IMR-90 (cell line): ENCODE results near the gene DYNC1H1.

ENCODE experiments used
- BHLHE40 ChIP-seq: fragments of 150-350 bp; IDR thresholded peaks from 2 replicates; pipeline ENCODE4 v1.6.1; 2016; ENCODE audit warnings: mild to moderate bottlenecking, low read depth, low read length
- CEBPB ChIP-seq: IDR thresholded peaks from 2 replicates; pipeline ENCODE4 v1.6.1; 2012; ENCODE audit warnings: low read depth, low read length, improper control_type of control experiment
- CHD1 ChIP-seq: IDR thresholded peaks from 2 replicates; pipeline ENCODE4 v1.6.1; 2012; ENCODE audit warnings: low read depth, low read length, improper control_type of control experiment
- FOS ChIP-seq: fragments of 150-350 bp; IDR thresholded peaks from 2 replicates; pipeline ENCODE4 v1.6.1; 2016; ENCODE audit warnings: low read depth, low read length
- MAFK ChIP-seq: IDR thresholded peaks from 2 replicates; pipeline ENCODE4 v1.6.1; 2012; ENCODE audit warnings: low read depth, low read length, improper control_type of control experiment
- MAZ ChIP-seq: IDR thresholded peaks from 2 replicates; pipeline ENCODE4 v1.6.1; 2012; ENCODE audit warnings: low read depth, mild to moderate bottlenecking, low read length, improper control_type of control experiment, moderate library complexity, borderline replicate concordance
- MXI1 ChIP-seq: IDR thresholded peaks from 2 replicates; pipeline ENCODE4 v1.6.1; 2012; ENCODE audit warnings: low read depth, mild to moderate bottlenecking, low read length, moderate library complexity, borderline replicate concordance
- POLR2A ChIP-seq: IDR thresholded peaks from 2 replicates; pipeline ENCODE4 v1.6.1; 2012; ENCODE audit warnings: mild to moderate bottlenecking, low read depth, low read length
- RAD21 ChIP-seq: IDR thresholded peaks from 2 replicates; pipeline ENCODE4 v1.6.1; 2012; ENCODE audit warnings: low read length, improper control_type of control experiment
- RFX5 ChIP-seq: IDR thresholded peaks from 2 replicates; pipeline ENCODE4 v1.8.0; 2012; ENCODE audit warnings: low read depth, mild to moderate bottlenecking, low read length, moderate library complexity
- SMC3 ChIP-seq: fragments of 150-350 bp; IDR thresholded peaks from 2 replicates; pipeline ENCODE4 v1.6.1; 2016; ENCODE audit warnings: low read depth, mild to moderate bottlenecking, antibody characterized with exemption, low read length, moderate library complexity
- TF ChIP-seq, protein P1 (sequence below): conservative IDR thresholded peaks from 2 replicates; pipeline ENCODE4 v1.5.1; 2012; ENCODE audit warnings: mild to moderate bottlenecking, low read depth, low read length, improper control_type of control experiment
- TF ChIP-seq, protein P2 (sequence below): fragments of 150-350 bp; IDR thresholded peaks from 2 replicates; pipeline ENCODE4 v1.6.1; 2017; ENCODE audit warnings: mild to moderate bottlenecking, antibody characterized with exemption, low read length, low read depth

DNA sequence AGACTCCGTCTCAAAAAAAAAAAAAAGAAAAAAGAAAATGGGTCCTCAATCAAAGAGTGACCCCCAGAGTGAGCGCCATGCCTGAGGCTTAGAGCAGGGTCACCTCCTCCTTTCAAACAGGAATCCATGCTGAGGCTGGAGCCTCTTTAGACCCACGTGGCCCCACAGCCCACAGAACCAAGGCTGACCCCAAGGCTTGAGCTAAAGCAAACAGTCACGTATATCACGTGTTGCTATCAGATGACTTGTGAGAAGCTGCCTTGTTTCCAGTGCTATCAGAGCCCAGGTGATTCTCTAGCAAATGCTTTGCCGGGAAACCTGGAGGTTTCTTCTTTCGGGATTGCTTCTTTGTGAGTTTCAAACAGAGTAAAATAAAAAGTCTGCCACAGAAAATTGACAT, 31.7 kb upstream of the DYNC1H1 start:
- TF ChIP-seq POLR2A (no peak), MAZ (no peak), MXI1 (no peak), RAD21 (no peak), CHD1 (no peak), SMC3 (no peak), RFX5 (no peak), BHLHE40 (no peak), FOS (no peak), CEBPB (no peak), MAFK (no peak)
- TF ChIP-seq, protein P1, sequence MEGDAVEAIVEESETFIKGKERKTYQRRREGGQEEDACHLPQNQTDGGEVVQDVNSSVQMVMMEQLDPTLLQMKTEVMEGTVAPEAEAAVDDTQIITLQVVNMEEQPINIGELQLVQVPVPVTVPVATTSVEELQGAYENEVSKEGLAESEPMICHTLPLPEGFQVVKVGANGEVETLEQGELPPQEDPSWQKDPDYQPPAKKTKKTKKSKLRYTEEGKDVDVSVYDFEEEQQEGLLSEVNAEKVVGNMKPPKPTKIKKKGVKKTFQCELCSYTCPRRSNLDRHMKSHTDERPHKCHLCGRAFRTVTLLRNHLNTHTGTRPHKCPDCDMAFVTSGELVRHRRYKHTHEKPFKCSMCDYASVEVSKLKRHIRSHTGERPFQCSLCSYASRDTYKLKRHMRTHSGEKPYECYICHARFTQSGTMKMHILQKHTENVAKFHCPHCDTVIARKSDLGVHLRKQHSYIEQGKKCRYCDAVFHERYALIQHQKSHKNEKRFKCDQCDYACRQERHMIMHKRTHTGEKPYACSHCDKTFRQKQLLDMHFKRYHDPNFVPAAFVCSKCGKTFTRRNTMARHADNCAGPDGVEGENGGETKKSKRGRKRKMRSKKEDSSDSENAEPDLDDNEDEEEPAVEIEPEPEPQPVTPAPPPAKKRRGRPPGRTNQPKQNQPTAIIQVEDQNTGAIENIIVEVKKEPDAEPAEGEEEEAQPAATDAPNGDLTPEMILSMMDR: no peak
- TF ChIP-seq, protein P2, sequence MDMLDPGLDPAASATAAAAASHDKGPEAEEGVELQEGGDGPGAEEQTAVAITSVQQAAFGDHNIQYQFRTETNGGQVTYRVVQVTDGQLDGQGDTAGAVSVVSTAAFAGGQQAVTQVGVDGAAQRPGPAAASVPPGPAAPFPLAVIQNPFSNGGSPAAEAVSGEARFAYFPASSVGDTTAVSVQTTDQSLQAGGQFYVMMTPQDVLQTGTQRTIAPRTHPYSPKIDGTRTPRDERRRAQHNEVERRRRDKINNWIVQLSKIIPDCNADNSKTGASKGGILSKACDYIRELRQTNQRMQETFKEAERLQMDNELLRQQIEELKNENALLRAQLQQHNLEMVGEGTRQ: peak; percentile 80
